Activated CD8-positive, alpha-beta T cell treated with anti-CD3 and anti-CD28 coated beads, Interleukin-2, amount 10 ng/mL, durations not matched to agents 7 days and 5 days (primary cell): Measurements from ENCODE around the gene STIM1. TPM values are rescaled to one million over a fixed set of nuclear protein-coding genes. Genes with fewer than 3 reads are reported as not detected.

ENCODE experiments used
- ATAC-seq: fragments of 150-1000 bp; cut with Tn5 transposase; one replicate; pipeline ENCODE4 v1.10.0; 2021; ENCODE audit warnings: moderate library complexity
- CTCF ChIA-PET: fragments of 350-600 bp; sonication (Branson Sonifier 250); formaldehyde crosslinking; loops from one replicate; lab custom pipeline; 2021; ENCODE audit warnings: antibody characterized with exemption; lab: Charles Lee
- POLR2A ChIA-PET: fragments of 350-600 bp; sonication (Branson Sonifier 250); formaldehyde crosslinking; loops from one replicate; lab custom pipeline; 2021; ENCODE audit warnings: antibody characterized with exemption; lab: Charles Lee
- DNase-seq: peaks from one replicate; pipeline ENCODE4 v3.0.0-alpha.2; 2020
- H3K27ac Mint-ChIP-seq: one replicate; pipeline ENCODE4 v1.8.0; 2021; ENCODE audit warnings: mild to moderate bottlenecking, mixed read lengths
- H3K27me3 Mint-ChIP-seq: one replicate; pipeline ENCODE4 v1.8.0; 2021; ENCODE audit warnings: low read depth, mixed read lengths
- H3K36me3 Mint-ChIP-seq: one replicate; pipeline ENCODE4 v1.8.0; 2021; ENCODE audit warnings: low read depth, mixed read lengths
- H3K4me1 Mint-ChIP-seq: one replicate; pipeline ENCODE4 v1.8.0; 2021; ENCODE audit warnings: low read depth, mixed read lengths
- H3K4me3 Mint-ChIP-seq: one replicate; pipeline ENCODE4 v1.8.0; 2021; ENCODE audit warnings: mild to moderate bottlenecking, mixed read lengths
- H3K9me3 Mint-ChIP-seq: one replicate; pipeline ENCODE4 v1.8.0; 2022; ENCODE audit warnings: mixed read lengths; ENCODE audit not compliant: insufficient read depth
- total RNA-seq, 2 experiments: library from RNA; stranded (reverse); gene quantifications; one replicate each; pipeline ENCODE4 v1.2.3, GENCODE V29; 2021

STIM1 gene
- total RNA-seq, 2 experiments from 2014 or later = 97.3 to 104 TPM

DNA sequence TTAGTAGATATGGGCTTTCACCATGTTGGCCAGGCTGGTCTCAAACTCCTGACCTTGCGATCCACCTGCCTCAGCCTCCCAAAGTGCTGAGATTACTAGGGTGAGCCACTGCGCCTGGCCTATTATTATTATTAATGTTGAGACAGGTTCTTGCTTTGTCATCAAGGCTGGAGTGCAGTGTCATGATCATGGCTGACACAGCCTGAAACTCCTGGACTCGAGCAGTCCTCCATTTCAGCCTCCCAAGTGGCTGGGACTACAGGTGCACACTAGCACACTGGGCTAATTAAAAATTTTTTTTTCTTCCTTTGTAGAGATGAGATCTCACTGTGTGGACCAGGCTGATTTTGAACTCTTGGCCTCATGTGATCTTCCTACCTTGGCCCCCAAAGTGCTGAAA lies 102.0 kb downstream of the STIM1 start:
- ChIA-PET POLR2A (interaction anchor here (1.7 kb wide), 1 partner anchor 102 kb away, joined by 6 read pairs; the partner anchor contains the start of gene STIM1), CTCF (interaction anchor here (0.7 to 1.9 kb wide), 4 partner anchors 9 to 115 kb away, joined by 3 to 10 read pairs (median 6); partner anchors contain the start of gene STIM1)
- DNase-seq (no peak), ATAC-seq (no peak)
- no peaks in the 10 kb centered on the region for H3K9me3 Mint-ChIP-seq
- peaks cover 35% of the 10 kb centered on the region for H3K36me3 Mint-ChIP-seq
- H3K27me3 Mint-ChIP-seq = no peaks in the 10 kb centered on the region
- H3K4me1 Mint-ChIP-seq = peaks cover 80% of the 10 kb centered on the region
- H3K4me3 Mint-ChIP-seq = no peak overlapping the region
- peak overlapping the region; percentile 36 for H3K27ac Mint-ChIP-seq

DNA sequence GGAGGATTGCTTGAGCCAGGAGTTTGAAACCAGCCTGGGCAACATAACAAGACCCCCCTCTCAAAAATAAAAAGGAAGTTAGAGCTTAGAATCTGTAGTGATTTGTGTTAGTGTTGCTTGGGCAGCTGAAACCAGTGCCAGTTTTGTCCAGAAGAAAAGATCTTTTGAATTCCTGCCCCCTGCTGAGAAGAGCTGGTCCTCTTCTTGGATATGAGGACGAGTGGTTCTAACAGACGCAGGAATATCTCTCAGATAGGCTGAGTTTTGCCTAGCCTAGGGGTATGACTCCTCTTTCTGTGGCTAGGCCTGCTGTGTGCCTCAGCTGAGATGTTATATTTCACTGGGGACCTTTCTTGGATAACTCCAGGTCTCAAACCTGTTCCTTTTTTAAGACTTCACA lies 102.8 kb downstream of the STIM1 start:
- H3K4me1 Mint-ChIP-seq = peaks cover 76% of the 10 kb centered on the region
- no peak overlapping the region for H3K27ac Mint-ChIP-seq
- H3K27me3 Mint-ChIP-seq = no peaks in the 10 kb centered on the region
- ChIA-PET CTCF (interaction anchor here (0.9 to 2.1 kb wide), 9 partner anchors 9 to 114 kb away, joined by 3 to 10 read pairs (median 6); partner anchors contain the start of gene STIM1), POLR2A (interaction anchor here (0.7 to 1.7 kb wide), 3 partner anchors 10 to 103 kb away, joined by 3 to 6 read pairs (median 5); partner anchors contain the start of gene STIM1)
- peaks cover 31% of the 10 kb centered on the region for H3K36me3 Mint-ChIP-seq
- H3K4me3 Mint-ChIP-seq = no peak overlapping the region
- DNase-seq (no peak), ATAC-seq (no peak)
- H3K9me3 Mint-ChIP-seq = no peaks in the 10 kb centered on the region

DNA sequence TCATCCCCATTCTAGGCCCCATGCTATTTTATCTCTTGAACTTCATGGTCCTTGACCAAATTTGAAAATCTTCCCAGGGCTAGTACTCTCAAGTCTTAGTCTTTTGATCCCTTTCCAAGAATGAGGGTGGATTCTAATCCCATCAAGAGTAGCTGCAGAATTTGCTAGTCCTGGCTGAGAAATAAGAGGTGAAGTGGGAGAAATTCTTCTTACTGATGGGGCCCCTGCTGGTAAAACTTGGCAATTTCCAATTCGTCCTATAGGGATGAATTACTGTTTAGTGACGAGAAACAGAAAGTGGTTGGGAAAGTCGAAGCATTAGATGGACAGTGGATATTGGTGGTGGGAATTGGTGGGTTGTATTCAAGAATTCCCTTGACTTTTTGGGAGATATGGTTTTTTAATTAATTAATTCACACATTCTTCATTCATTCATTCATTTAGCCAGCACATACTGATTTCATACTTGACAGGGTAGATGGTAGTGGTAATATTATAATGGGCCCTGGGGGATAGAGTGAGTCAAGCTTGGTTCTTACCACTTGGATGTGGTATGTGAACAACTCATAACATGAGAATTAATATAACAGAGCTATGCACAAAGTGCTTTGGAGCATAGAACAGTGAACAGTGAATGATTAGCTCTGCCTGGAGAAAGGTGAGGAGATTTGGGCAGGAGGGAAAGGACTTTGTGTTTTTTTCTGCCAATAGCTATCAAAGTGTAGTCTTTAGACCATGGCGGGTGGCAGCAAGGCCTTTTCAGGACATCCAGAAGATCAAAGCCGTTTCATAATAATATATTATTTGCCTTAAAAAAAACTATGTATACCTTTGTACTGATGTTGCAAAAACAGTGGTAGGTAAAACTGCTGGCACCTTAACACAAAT lies 103.8 kb downstream of the STIM1 start:
- Mint-ChIP-seq H3K27ac (no peak overlapping the region), H3K36me3 (peaks cover 31% of the 10 kb centered on the region), H3K27me3 (no peaks in the 10 kb centered on the region), H3K4me1 (peaks cover 67% of the 10 kb centered on the region), H3K9me3 (no peaks in the 10 kb centered on the region), H3K4me3 (no peak overlapping the region)
- no peak for DNase-seq
- POLR2A ChIA-PET = interaction anchor here (0.6 to 1.6 kb wide), 4 partner anchors 10 to 104 kb away, joined by 3 to 5 read pairs (median 4); partner anchors contain the start of gene STIM1
- CTCF ChIA-PET = interaction anchor here (0.7 to 2.8 kb wide), 16 partner anchors 8 to 120 kb away, joined by 3 to 19 read pairs (median 4); partner anchors contain the start of gene STIM1
- no peak for ATAC-seq

DNA sequence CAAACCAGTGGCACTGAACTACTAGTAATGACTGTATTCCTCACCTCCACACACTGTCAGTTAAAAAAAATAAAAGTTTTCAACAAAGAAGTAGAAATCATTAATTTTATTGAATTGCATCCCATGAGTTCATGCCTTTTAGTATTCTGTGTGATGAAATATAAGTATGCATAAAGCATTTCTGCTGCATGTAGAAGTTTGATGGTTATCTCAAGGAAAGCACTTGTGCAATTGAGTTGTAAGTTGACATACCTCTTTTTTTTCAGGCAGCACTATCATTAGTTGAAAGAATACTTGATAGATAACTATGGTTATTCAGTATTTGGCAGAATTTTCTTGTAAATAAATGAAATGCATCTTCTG lies 104.4 kb downstream of the STIM1 start:
- ChIA-PET POLR2A (interaction anchor here (1.3 to 1.5 kb wide), 2 partner anchors 9 to 105 kb away, joined by 4 to 5 read pairs; partner anchors contain the start of gene STIM1), CTCF (interaction anchor here (0.7 to 2.8 kb wide), 13 partner anchors 8 to 121 kb away, joined by 3 to 19 read pairs (median 4); partner anchors contain the start of gene STIM1)
- no peak for ATAC-seq
- Mint-ChIP-seq H3K4me1 (peaks cover 60% of the 10 kb centered on the region), H3K9me3 (no peaks in the 10 kb centered on the region), H3K27ac (no peak overlapping the region), H3K27me3 (no peaks in the 10 kb centered on the region), H3K4me3 (no peak overlapping the region), H3K36me3 (peaks cover 27% of the 10 kb centered on the region)
- no peak for DNase-seq

DNA sequence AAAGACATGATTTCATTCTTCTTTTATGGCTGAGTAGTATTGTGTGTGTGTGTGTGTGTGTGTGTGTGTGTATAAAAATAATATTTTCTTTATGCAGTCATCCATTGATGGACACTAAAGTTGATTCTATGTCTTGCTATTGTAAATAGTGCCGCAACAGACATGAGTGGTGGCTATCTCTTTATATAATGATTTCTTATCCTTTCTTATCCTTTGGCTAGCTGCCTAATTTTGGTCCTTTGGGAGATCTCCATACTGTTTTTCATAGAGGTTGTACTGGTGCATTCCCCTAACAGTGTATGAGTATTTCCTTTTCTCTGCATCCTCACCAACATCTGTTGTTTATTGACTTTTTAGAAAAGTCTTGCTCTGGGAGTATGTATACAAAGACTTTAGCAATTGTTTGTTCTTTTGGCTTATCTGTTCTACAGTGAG lies 107.0 kb downstream of the STIM1 start:
- Mint-ChIP-seq H3K27me3 (no peaks in the 10 kb centered on the region), H3K9me3 (no peaks in the 10 kb centered on the region), H3K27ac (no peak overlapping the region), H3K4me3 (no peak overlapping the region), H3K4me1 (peaks cover 58% of the 10 kb centered on the region), H3K36me3 (peaks cover 30% of the 10 kb centered on the region)
- POLR2A ChIA-PET = no interaction called here
- DNase-seq (no peak), ATAC-seq (no peak)
- CTCF ChIA-PET = interaction anchor here (1.0 to 1.1 kb wide), 2 partner anchors 20 to 110 kb away, joined by 3 to 4 read pairs; no protein-coding TSS in a partner anchor

DNA sequence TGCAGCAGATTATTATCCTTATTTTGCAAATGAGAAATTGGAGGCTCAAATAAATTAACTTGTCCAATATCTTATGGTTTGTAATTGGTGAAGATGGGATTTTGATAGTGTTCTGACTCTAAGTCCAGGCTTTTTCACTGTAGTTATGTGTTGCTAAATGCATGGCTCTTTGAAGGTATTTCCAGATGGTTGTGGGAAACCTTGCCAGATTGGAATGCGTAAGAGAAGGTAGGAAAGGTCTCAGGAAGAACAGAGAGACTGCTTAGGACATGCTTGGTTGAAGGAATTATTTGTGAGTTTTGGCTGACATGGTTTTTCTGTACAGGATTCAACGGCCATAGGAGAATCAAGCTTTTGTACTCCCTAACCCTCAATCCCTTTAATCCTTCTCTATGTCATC lies 108.6 kb downstream of the STIM1 start:
- Mint-ChIP-seq H3K27ac (no peak overlapping the region), H3K9me3 (no peaks in the 10 kb centered on the region), H3K4me3 (no peak overlapping the region), H3K4me1 (peaks cover 60% of the 10 kb centered on the region), H3K27me3 (no peaks in the 10 kb centered on the region), H3K36me3 (peaks cover 44% of the 10 kb centered on the region)
- DNase-seq = no peak
- POLR2A ChIA-PET = no interaction called here
- no peak for ATAC-seq
- CTCF ChIA-PET = no interaction called here

DNA sequence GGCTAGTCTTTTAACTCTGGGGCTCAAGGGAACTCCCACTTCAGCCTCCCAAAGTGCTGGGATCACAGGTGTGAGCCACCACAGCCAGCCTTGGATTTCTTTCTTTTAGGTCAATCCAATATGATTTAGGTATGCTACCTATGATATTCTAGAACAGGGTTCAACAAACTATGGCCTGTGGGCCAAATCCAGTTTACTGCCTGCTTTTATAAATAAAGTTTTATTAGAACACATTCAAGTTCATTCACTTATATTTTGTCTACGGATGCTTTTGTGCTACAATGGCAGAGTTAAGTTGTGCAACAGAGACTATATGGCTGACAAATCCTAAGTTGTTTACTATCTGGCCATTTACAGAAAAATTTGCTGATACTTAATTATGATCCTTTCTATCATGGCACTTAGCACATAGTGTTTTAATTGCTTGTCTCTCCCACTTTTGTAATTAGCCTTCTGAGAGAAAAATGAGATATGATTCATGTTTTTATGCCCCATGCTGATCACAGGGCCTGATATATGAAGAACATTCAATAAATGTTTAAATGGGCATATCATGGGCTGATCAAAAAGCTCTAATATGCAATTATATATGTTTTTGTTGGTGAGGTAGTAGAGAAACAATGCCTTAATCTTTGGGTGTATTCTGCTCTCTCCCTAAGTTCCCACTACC lies 109.6 kb downstream of the STIM1 start:
- ChIA-PET CTCF (interaction anchor here (5.2 kb wide), 1 partner anchor 18 kb away, joined by 31 read pairs; no protein-coding TSS in a partner anchor), POLR2A (no interaction called here)
- DNase-seq (no peak), ATAC-seq (no peak)
- Mint-ChIP-seq H3K36me3 (peaks cover 51% of the 10 kb centered on the region), H3K27me3 (no peaks in the 10 kb centered on the region), H3K4me1 (peaks cover 61% of the 10 kb centered on the region), H3K4me3 (no peak overlapping the region), H3K27ac (no peak overlapping the region), H3K9me3 (no peaks in the 10 kb centered on the region)

DNA sequence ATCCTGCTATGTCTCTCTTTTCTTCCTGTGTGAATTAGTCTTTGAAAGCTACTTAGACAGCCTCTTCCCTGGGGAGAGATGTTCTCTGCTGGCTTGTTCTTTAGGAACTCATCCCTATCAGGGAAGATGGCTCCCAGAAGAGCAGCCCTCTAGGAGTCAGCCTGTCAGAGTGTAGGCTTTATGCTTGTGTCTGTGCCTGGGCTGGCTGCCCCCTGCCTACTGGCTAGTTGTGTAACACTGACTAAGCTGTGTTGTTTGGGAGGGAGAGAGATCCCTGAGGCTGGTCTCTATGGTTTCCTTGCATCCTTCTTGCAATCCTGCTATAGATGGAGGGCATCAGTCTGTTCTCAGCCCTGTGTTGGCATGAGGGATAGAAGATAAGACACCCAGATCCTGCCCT lies 112.2 kb downstream of the STIM1 start:
- no peak for DNase-seq
- H3K4me1 Mint-ChIP-seq = peaks cover 65% of the 10 kb centered on the region
- no peaks in the 10 kb centered on the region for H3K27me3 Mint-ChIP-seq
- POLR2A ChIA-PET = interaction anchor here (1.2 kb wide), 1 partner anchor 20 kb away, joined by 5 read pairs; no protein-coding TSS in a partner anchor
- CTCF ChIA-PET = interaction anchor here (0.9 to 5.2 kb wide), 11 partner anchors 8 to 118 kb away, joined by 3 to 37 read pairs (median 7); partner anchors contain the start of gene STIM1
- H3K36me3 Mint-ChIP-seq = peaks cover 58% of the 10 kb centered on the region
- no peak overlapping the region for H3K4me3 Mint-ChIP-seq
- peak overlapping the region; percentile 2 for H3K27ac Mint-ChIP-seq
- ATAC-seq = no peak
- H3K9me3 Mint-ChIP-seq = no peaks in the 10 kb centered on the region

DNA sequence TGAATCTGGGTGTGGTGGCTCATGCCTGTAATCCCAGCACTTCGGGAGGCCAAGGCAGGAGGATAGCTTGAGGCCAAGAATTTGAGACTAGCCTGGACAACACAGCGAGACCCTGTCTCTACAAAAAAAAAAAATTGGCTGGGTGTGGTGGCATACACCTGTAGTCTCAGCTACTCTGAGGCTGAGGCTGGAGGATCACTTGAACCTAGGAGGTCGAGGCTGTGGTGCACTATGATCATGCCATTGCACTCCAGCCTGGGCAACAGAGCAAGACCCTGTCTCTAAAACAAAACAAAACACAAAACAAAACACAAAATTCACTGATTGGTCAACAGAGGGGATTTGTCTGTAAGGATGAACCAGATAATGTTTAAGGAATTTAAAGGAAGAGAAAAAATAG lies 113.7 kb downstream of the STIM1 start:
- peak; percentile 25 for ATAC-seq
- H3K27me3 Mint-ChIP-seq = no peaks in the 10 kb centered on the region
- peak overlapping the region; percentile 88 for H3K27ac Mint-ChIP-seq
- ChIA-PET POLR2A (interaction anchor here (1.4 kb wide), 1 partner anchor 10 kb away, joined by 4 read pairs; no protein-coding TSS in a partner anchor), CTCF (interaction anchor here (1.2 to 5.2 kb wide), 6 partner anchors 10 to 114 kb away, joined by 3 to 37 read pairs (median 12); partner anchors contain the start of gene STIM1)
- H3K36me3 Mint-ChIP-seq = peaks cover 57% of the 10 kb centered on the region
- H3K4me1 Mint-ChIP-seq = peaks cover 68% of the 10 kb centered on the region
- no peak for DNase-seq
- peak overlapping the region; percentile 52 for H3K4me3 Mint-ChIP-seq
- no peaks in the 10 kb centered on the region for H3K9me3 Mint-ChIP-seq

DNA sequence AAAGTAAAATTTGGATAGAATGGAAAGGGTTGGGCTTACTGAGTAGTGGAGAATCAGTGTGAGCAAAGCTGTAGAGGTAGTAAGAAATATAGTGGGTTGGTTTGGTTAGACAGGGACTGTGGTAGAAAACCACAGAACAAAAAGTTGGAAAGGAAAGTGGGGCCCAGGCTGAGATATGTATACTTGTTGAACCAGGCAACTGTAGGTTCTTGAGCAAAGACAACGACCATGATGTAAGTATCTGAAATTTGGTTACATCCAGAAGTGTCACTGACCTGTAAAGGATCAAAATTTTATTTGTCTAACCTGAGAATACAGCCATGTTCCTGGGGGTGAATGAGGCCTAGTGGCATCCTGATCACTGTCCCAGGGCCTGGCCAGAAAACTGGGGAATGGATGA lies 114.1 kb downstream of the STIM1 start:
- ATAC-seq (peak; percentile 92), DNase-seq (peak; percentile 64)
- ChIA-PET POLR2A (interaction anchor here (0.8 to 1.4 kb wide), 3 partner anchors 9 to 23 kb away, joined by 3 to 4 read pairs (median 4); no protein-coding TSS in a partner anchor), CTCF (interaction anchor here (1.0 to 5.2 kb wide), 7 partner anchors 10 to 128 kb away, joined by 3 to 37 read pairs (median 10); partner anchors contain the start of genes RHOG and STIM1)
- Mint-ChIP-seq H3K4me3 (peak overlapping the region; percentile 52), H3K9me3 (no peaks in the 10 kb centered on the region), H3K27me3 (no peaks in the 10 kb centered on the region), H3K27ac (peak overlapping the region; percentile 88), H3K36me3 (peaks cover 54% of the 10 kb centered on the region), H3K4me1 (peaks cover 68% of the 10 kb centered on the region)

DNA sequence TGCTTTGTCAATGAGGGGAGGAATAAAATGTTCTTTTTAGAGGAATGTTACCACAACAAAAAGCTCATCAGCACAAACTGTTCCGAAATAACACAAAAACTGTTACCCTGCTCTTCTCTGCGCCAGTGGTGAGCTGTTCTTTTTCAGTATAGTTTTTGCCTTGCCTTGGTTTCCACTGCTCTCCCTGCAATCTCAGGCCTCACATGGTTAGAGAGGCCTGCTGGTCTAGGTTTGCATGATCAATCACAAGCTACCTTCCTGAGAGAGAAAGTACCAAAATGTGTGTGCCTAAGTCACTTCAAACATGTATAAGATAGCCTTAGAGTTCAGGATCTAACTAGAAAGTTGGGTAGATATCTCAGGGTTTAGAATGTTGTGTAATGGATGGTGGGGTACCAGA lies 114.6 kb downstream of the STIM1 start:
- peaks cover 54% of the 10 kb centered on the region for H3K36me3 Mint-ChIP-seq
- DNase-seq = no peak

More for the DNA sequence above, 114.6 kb downstream of the STIM1 start:
- ATAC-seq = peak; percentile 37
- Mint-ChIP-seq H3K27me3 (no peaks in the 10 kb centered on the region), H3K9me3 (no peaks in the 10 kb centered on the region), H3K4me1 (peaks cover 67% of the 10 kb centered on the region), H3K27ac (peak overlapping the region; percentile 88), H3K4me3 (peak overlapping the region; percentile 52)
- ChIA-PET POLR2A (interaction anchor here (0.8 to 1.4 kb wide), 3 partner anchors 9 to 23 kb away, joined by 3 to 4 read pairs (median 4); no protein-coding TSS in a partner anchor), CTCF (interaction anchor here (0.8 to 5.2 kb wide), 8 partner anchors 11 to 129 kb away, joined by 3 to 37 read pairs (median 9); partner anchors contain the start of genes RHOG and STIM1)
